ENCODE measurements around the gene ESPNL. TPM values are rescaled to one million over a fixed set of nuclear protein-coding genes. Genes with fewer than 3 reads are reported as not detected.

ESPNL gene
- total RNA-seq, 1 experiment from 2014 or later = 0.85 TPM

GRCh38 chr2:238083919-238084318 lies 16.2 kb upstream of the ESPNL start:
- in situ Hi-C loops (cut with HindIII; ENCODE audit: low pct_unique_long_range_greater_than_20kb, low sequenced_read_pairs) = no loop called here
- ATAC-seq (no peak), DNase-seq (ENCODE audit: low read depth, low spot score) (no peak)
- no peak overlapping the region for H3K4me3 ChIP-seq (ENCODE audit: low read depth in 2 of 2, low read length in 2 of 2)
- H3K4me1 ChIP-seq (ENCODE audit: control insufficient read depth, insufficient read depth, low read length) = no peaks in the 10 kb centered on the region
- H3K27ac ChIP-seq (ENCODE audit: low read length) = no peak overlapping the region
- peaks cover 6% of the 10 kb centered on the region; the same call in 1 of the 2 replicates for H3K9me3 ChIP-seq (ENCODE audit: control insufficient read depth, insufficient read depth, low read depth, low read length)
- POLR2A ChIA-PET = no interaction called here
- CTCF ChIA-PET = interaction anchor here (0.6 kb wide), 1 partner anchor 160 kb away, joined by 13 read pairs; no protein-coding TSS in a partner anchor
- no peaks in the 10 kb centered on the region for H3K36me3 ChIP-seq (ENCODE audit: control insufficient read depth, insufficient read depth, low read length)
- no peaks in the 10 kb centered on the region for H3K27me3 ChIP-seq (ENCODE audit: control insufficient read depth, insufficient read depth, low read length)
- BruUV-seq (replicated peaks) = no TSS peak
- no peak for TF ChIP-seq POLR2AphosphoS5 (IDR thresholded peaks at IDR 0.05; ENCODE audit: low read depth, low read length)
- no peak for TF ChIP-seq SIN3A (IDR thresholded peaks at IDR 0.05; ENCODE audit: borderline replicate concordance, insufficient read depth, low read depth, low read length)
- TF ChIP-seq, protein P1, sequence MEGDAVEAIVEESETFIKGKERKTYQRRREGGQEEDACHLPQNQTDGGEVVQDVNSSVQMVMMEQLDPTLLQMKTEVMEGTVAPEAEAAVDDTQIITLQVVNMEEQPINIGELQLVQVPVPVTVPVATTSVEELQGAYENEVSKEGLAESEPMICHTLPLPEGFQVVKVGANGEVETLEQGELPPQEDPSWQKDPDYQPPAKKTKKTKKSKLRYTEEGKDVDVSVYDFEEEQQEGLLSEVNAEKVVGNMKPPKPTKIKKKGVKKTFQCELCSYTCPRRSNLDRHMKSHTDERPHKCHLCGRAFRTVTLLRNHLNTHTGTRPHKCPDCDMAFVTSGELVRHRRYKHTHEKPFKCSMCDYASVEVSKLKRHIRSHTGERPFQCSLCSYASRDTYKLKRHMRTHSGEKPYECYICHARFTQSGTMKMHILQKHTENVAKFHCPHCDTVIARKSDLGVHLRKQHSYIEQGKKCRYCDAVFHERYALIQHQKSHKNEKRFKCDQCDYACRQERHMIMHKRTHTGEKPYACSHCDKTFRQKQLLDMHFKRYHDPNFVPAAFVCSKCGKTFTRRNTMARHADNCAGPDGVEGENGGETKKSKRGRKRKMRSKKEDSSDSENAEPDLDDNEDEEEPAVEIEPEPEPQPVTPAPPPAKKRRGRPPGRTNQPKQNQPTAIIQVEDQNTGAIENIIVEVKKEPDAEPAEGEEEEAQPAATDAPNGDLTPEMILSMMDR (IDR thresholded peaks at IDR 0.05) = no peak
- no peak for TF ChIP-seq TCF7L2 (IDR thresholded peaks at IDR 0.05; ENCODE audit: low read depth, low read length)
- TF ChIP-seq REST (IDR thresholded peaks at IDR 0.05; ENCODE audit: insufficient read depth in 1 of 2, low read depth in 2 of 2, low read length in 1 of 2) = no peak
- intact Hi-C loops (cut with micrococcal nuclease; ENCODE audit: unreplicated experiment) = no loop called here

DNA sequence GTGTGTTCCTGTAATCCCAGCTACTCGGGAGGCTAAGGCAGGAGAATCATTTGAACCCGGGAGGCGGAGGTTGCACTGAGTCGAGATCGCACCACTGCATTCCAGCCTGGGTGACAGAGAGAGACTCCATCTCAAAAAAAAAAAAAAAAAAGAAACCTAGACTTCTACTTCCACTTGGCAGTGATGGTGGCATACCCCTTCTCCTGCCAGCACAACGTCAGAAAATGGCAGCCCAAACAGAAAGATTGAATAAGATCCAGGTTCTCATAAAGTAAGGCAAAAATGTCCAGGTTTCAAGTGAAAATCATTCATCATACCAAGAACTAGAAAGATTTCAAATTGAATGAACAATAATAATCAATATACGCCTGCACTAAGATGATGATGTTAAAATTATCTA lies 15.4 kb upstream of the ESPNL start:
- Histone ChIP-seq H3K27ac (ENCODE audit: low read length) (no peak overlapping the region), H3K9me3 (ENCODE audit: control insufficient read depth, insufficient read depth, low read depth, low read length) (peaks cover 4% of the 10 kb centered on the region; the same call in 1 of the 2 replicates), H3K27me3 (ENCODE audit: control insufficient read depth, insufficient read depth, low read length) (no peaks in the 10 kb centered on the region), H3K36me3 (ENCODE audit: control insufficient read depth, insufficient read depth, low read length) (no peaks in the 10 kb centered on the region), H3K4me1 (ENCODE audit: control insufficient read depth, insufficient read depth, low read length) (no peaks in the 10 kb centered on the region), H3K4me3 (ENCODE audit: low read depth in 2 of 2, low read length in 2 of 2) (no peak overlapping the region)
- POLR2A ChIA-PET = no interaction called here
- CTCF ChIA-PET = no interaction called here
- in situ Hi-C loops (cut with HindIII; ENCODE audit: low pct_unique_long_range_greater_than_20kb, low sequenced_read_pairs) = no loop called here
- intact Hi-C loops (cut with micrococcal nuclease; ENCODE audit: unreplicated experiment) = no loop called here
- no TSS peak for BruUV-seq (replicated peaks)
- TF ChIP-seq, protein P1 (IDR thresholded peaks at IDR 0.05) = no peak
- TF ChIP-seq SIN3A (IDR thresholded peaks at IDR 0.05; ENCODE audit: borderline replicate concordance, insufficient read depth, low read depth, low read length) = no peak
- DNase-seq (ENCODE audit: low read depth, low spot score) (no peak), ATAC-seq (no peak)

All from Panc1 (cell line).